Right atrium auricular region (tissue), 2 donors: Measurements from ENCODE around the gene CDHR1. TPM values are rescaled to one million over a fixed set of nuclear protein-coding genes. Genes with fewer than 3 reads are reported as not detected.
A peak's percentile ranks its signal among the peaks of the same experiment; 100 is the strongest.

Experiments
- DNase-seq: peaks from one replicate; pipeline ENCODE4 v3.0.0-alpha.2; 2019; ENCODE audit warnings: low spot score
- H3K27ac ChIP-seq, 2 donors: fragments of 200-600 bp; sonication (generic); 1 replicate in 1 of 2; 2 replicates in 1 of 2; pipeline ENCODE4 v1.5.1; 2016 to 2019
- H3K27me3 ChIP-seq, 2 donors: fragments of 200-600 bp; sonication (generic); one replicate each; pipeline versions ENCODE4 v1.5.1 to v1.6.0; 2017 to 2019
- H3K36me3 ChIP-seq: fragments of 200-600 bp; sonication (generic); one replicate; pipeline ENCODE4 v1.5.1; 2016
- H3K4me1 ChIP-seq, 2 donors: fragments of 200-600 bp; sonication (generic); one replicate each; pipeline versions ENCODE4 v1.5.1 to v1.6.0; 2017 to 2019
- H3K4me3 ChIP-seq, 2 donors: fragments of 200-600 bp; sonication (generic); 1 replicate in 1 of 2; 2 replicates in 1 of 2; pipeline ENCODE4 v1.5.1; 2017 to 2019; ENCODE audit warnings: mild to moderate bottlenecking in 1 of 2, moderate library complexity in 1 of 2
- H3K9me3 ChIP-seq, 2 donors: fragments of 200-600 bp; sonication (generic); one replicate each; pipeline ENCODE4 v1.5.1; 2019
- CTCF ChIP-seq, 2 donors: fragments of 200-600 bp; sonication (generic); IDR thresholded peaks; one replicate each; pipeline ENCODE4 v1.5.1; 2019; ENCODE audit warnings: antibody characterized with exemption in 2 of 2
- total RNA-seq, 2 donors: library from RNA; depleted of rRNA; stranded (reverse); fragments of >200 nt; gene quantifications; one replicate each; pipeline ENCODE4 v1.1.0, GENCODE V29; 2016

Gene CDHR1
- total RNA-seq, 2 donors from 2014 or later: 0.55 to 1.6 TPM

DNA sequence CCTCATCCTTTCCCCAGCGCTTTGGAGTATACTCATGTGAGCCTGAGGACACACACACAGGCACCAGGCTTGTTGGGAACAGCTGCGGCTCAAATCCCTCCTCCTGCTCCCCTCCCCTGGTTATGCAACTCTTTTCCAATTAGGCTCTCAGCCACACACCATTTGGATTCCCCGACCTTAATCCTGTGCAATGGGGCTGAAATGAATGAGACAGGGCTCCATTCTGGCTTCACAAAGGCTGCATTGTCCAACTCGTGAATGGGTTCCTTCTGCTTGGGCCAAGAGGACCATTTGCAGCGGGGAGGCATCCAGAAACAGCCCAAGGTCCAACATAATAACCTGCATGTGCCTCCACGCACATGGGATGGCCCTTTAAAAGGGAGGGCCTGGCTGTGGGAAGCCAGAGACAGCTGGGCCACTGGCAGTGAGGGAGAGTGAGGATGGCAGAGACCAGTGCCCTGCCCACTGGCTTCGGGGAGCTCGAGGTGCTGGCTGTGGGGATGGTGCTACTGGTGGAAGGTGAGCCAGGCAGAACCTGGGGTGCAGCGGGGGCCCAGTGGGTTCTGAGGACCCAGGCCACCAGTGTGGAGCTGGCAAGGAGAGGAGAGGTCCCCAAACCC, 50.4 kb downstream of the CDHR1 start, which contains the start of gene RGR:
RGR (plus strand) TSS at position 403 of the 620 bp plus-strand sequence; CDS start at position 441, 38 bp downstream.
- H3K36me3 ChIP-seq: no peaks in the 10 kb centered on the region
- peak within 1 kb of the TSS in 1 of 2 donors; percentile 29 for H3K27ac ChIP-seq
- H3K27me3 ChIP-seq: no peaks in the 10 kb centered on the region
- no peak within 1 kb of the TSS for H3K4me3 ChIP-seq
- no peaks in the 10 kb centered on the region for H3K4me1 ChIP-seq
- peak; percentile 70 for DNase-seq
- no peaks in the 10 kb centered on the region for H3K9me3 ChIP-seq
- no peak for TF ChIP-seq CTCF (IDR thresholded peaks at IDR 0.05)

DNA sequence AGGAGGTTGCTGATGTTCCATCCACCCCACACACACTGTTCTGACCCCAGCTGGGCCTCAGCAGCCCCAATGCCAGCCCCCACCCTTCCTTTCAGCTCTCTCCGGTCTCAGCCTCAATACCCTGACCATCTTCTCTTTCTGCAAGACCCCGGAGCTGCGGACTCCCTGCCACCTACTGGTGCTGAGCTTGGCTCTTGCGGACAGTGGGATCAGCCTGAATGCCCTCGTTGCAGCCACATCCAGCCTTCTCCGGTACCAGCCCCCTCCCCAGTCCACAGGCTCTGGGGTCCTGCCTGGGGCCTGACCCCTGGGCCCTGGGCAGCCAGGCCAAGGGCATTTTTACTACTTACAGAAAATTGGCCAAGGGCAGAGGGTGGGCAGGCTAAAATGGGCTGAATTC, 53.2 kb downstream of the CDHR1 start:
- no peak for TF ChIP-seq CTCF (IDR thresholded peaks at IDR 0.05)
- Histone ChIP-seq H3K4me3 (no peak overlapping the region), H3K4me1 (no peaks in the 10 kb centered on the region), H3K9me3 (no peaks in the 10 kb centered on the region), H3K27ac (no peak overlapping the region), H3K27me3 (no peaks in the 10 kb centered on the region), H3K36me3 (no peaks in the 10 kb centered on the region)
- no peak for DNase-seq

- no peak overlapping the region for H3K4me3 ChIP-seq
- no peaks in the 10 kb centered on the region for H3K36me3 ChIP-seq
- H3K27ac ChIP-seq: no peak overlapping the region
- no peaks in the 10 kb centered on the region for H3K4me1 ChIP-seq
- no peaks in the 10 kb centered on the region for H3K9me3 ChIP-seq
- DNase-seq: no peak
- TF ChIP-seq CTCF (IDR thresholded peaks at IDR 0.05): no peak
- no peaks in the 10 kb centered on the region for H3K27me3 ChIP-seq
Measured at GRCh38 chr10:84248794-84249193, 54.5 kb downstream of the CDHR1 start.

- H3K27me3 ChIP-seq: no peaks in the 10 kb centered on the region
- no peak for TF ChIP-seq CTCF (IDR thresholded peaks at IDR 0.05)
- H3K9me3 ChIP-seq: no peaks in the 10 kb centered on the region
- no peaks in the 10 kb centered on the region for H3K4me1 ChIP-seq
- no peak for DNase-seq
- H3K4me3 ChIP-seq: no peak overlapping the region
- H3K36me3 ChIP-seq: no peaks in the 10 kb centered on the region
- no peak overlapping the region for H3K27ac ChIP-seq
Measured at GRCh38 chr10:84254552-84255478, 60.5 kb downstream of the CDHR1 start.

DNA sequence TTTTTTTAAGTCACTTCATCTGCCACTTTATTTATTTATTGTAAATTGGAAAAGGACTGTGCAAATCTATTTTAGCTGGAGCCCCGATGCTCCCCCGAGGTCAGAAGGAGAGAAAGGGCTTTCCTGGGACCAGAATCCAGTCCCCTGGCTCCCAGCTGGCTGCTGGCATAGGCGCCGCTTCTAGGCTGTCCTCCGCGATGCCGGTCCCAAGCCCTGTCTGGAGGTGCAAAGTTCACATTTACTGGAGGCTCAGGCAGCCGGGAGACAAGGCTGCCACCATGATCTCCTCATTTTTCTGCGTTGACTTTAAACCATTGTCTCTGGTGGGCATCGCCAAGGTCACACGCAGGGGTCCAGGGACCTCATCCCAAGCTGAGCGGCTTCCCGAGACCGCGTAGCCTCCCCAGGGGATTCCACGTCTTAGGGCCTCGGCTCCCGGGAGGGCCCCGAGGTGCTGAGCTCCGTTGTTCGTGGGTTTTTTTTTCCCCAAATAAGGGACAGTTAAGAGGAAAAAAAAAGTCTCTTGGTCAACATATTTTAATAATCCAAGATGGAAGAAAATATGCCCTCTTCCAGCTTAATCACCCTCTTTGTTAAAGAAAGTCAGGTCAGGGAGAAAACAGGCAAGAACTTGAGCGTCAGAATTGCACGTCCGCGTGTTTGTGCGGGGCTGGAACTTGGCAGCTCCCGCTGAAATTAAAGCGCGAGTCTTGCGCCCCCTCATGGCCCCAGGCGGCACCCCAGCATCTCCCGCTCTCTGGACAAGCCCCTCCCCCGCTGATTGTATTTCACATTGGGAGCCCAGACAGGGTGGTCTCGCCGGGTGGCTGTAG, 62.4 kb downstream of the CDHR1 start:
- no peaks in the 10 kb centered on the region for H3K27me3 ChIP-seq
- H3K36me3 ChIP-seq: no peaks in the 10 kb centered on the region
- no peak overlapping the region for H3K27ac ChIP-seq
- DNase-seq: peak; percentile 68
- no peak overlapping the region for H3K4me3 ChIP-seq
- H3K4me1 ChIP-seq: no peaks in the 10 kb centered on the region
- no peaks in the 10 kb centered on the region for H3K9me3 ChIP-seq
- peak; percentile 33 to 65 for TF ChIP-seq CTCF (IDR thresholded peaks at IDR 0.05)
